Muscle of back (tissue), 11 donors: Measurements from ENCODE around the gene TBC1D14. TPM values are rescaled to one million over a fixed set of nuclear protein-coding genes. Genes with fewer than 3 reads are reported as not detected.
A peak's percentile ranks its signal among the peaks of the same experiment; 100 is the strongest.
"Not testable (repeated sequence)": the region's sequence is repeated elsewhere in the genome, so short reads cannot be mapped to it uniquely, and the experiment has no call there.

ENCODE experiments used
- DNase-seq, 3 donors: peaks; one replicate each; pipeline versions ENCODE4 v3.0.0 to v3.0.0-alpha.2; 2013
- polyA plus RNA-seq, 10 donors: library from polyadenylated mRNA; unstranded; fragments of 120-200 nt; gene quantifications; one replicate each; pipeline ENCODE4 v1.2.1, GENCODE V29; 2013; ENCODE audit not compliant: insufficient read length in 10 of 10

Gene TBC1D14
- polyA plus RNA-seq, 10 donors: 32.0 to 42.9 (median 38.1) TPM

DNA sequence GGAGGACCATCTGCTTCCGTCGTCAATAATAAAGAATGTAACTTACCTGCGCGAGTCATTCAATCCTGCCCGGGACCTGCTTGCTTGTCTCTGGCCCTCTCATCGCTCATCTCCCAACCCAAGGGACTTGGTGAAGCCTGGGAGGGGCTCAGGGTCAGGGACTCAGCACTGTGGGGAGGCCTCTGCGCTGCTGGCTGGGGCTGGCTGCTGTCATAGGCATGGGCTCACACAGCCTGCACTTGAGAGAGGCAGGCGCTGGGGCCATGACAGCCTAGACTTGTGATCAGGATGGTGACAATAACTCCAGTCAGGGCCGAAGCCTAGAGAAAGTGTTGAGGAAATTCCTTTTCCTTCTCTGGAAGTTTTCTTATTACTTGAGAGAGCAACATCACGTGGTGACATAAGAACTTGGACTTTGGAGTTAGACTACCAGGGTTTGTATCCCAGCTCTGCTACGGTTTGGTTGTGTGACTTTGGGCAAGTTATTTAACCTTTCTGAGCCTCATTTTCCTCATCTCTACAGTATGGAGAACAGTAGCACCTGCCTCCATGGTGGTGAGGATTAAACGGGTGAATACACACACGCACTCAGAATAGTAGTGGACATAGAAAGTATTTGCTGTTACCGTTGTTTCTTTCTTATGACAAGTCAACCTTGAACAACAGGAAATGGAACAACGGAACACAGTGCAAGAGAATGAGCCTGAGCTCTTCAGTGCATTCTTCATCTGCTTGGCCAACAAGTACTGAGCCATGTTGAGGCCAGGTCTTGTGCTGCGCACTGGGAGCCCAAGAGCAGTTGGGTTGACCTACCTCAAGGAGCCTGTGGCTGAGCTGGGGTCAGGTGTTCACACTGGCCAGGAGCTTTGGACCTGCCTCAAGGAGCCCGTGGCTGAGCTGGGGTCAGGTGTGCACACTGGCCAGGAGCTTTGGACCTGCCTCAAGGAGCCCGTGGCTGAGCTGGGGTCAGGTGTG lies 60.5 kb downstream of the TBC1D14 start:
- no peak for DNase-seq

- DNase-seq: no peak
Measured at GRCh38 chr4:6971536-6972374, 62.1 kb downstream of the TBC1D14 start.

- no peak for DNase-seq
Measured at GRCh38 chr4:6972375-6972650, 62.7 kb downstream of the TBC1D14 start.

DNA sequence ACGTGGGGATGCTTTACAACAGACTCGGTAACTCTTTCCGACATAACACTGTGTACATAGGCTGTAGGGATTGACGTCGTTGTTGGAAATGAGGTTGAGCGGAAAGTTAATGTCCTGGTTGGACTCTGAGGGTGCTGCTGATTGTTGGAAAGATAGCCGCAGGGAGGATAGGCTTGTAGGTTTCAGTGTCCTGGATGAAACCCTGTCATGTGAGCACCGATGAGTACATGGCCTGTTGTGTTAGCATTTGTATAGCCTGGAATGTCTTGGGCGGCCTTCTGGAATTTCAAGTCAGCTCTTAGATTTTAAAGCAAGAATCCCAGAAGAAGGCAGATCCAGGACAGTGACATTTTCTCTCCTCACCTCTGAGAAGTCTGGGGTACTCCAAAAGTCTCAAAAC lies 63.3 kb downstream of the TBC1D14 start:
- DNase-seq: no peak

GRCh38 chr4:6974138-6974848 lies 64.7 kb downstream of the TBC1D14 start:
- peak; percentile 87 to 93 (median 88) for DNase-seq

GRCh38 chr4:6977846-6978245 lies 68.2 kb downstream of the TBC1D14 start:
- not testable (repeated sequence) for DNase-seq

GRCh38 chr4:6983544-6984142 lies 74.0 kb downstream of the TBC1D14 start:
- DNase-seq: no peak

- no peak for DNase-seq
Measured at GRCh38 chr4:6984612-6985425, 75.2 kb downstream of the TBC1D14 start.

GRCh38 chr4:6986072-6986780 lies 76.6 kb downstream of the TBC1D14 start:
- DNase-seq: peak; percentile 30 to 59 (median 47)

DNA sequence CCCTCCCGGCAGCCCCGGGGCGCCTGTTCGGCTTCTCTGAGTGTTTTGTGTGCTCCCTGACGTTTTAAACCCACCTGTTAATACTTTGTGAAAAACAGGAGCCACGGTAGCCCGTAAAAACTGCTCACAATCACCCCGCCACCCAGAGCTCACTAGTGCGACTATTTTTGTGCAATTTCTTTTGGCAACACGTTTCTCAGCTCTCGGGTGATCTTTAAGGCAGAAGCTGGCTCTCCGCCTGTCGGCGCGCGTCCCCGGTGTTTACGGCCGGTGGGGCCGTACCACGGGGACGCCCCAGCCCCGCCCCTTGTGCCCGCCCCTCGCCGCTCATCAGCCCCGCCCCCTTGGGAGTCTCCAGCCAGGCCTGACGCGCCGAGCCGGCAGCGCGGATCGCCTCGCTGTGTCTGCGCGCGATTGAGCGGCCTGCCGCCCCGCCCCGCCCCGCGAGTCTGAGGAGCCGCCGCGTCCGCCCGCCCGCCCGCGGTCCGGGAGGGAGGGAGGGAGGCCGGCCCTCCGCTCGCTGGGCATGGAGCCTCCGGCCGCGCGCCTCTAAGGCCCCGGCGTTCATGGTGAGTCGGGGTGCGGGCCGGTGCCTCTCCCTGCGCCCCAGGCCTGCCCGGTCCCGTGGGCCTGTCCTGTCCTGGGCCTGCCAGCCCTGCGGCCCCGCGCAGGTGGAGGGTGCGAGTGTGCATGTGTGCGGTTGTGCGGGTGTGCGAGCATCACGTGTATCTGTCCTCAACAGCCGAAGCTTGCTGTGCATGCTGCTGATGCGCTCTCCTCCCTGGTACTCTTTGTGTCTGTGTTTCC lies 77.4 kb downstream of the TBC1D14 start:
- peak; percentile 94 to 97 (median 94) for DNase-seq

GRCh38 chr4:6987588-6987961 lies 77.9 kb downstream of the TBC1D14 start:
- DNase-seq: no peak

DNA sequence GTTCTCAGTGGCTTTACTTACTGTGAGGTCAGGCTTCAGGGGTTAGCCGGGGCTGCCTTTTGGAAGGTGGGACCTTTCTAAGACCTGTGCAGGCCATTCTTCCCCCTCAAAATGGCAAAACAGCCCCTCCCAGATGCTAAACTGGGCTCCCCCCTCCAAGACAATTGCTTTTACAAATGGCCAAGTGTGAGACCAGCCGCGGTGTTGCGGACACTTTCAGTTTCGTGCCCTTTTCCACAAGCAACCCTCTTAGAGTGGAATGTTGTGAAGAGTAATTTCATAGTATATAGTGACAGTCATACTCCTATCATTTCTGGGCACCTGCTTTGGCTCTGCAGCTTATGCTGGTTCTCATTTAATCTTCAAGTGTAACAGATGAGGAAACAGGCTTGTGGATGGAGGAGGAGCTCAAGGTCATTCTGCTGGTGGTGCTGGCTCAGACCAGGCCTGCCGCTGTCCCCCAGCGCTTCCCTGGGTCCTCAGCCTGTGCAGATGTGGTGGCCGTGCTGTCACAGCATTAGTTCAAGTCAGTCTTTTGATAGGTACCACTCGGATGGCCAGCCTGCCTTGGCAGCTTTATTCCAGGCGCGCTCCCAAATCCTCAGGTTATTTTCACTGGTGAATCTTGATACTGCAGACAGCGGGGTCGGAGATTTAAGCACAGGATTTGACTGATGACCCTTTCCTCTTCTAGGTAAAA lies 78.5 kb downstream of the TBC1D14 start:
- DNase-seq: no peak

- no peak for DNase-seq
Measured at GRCh38 chr4:6989331-6989923, 79.8 kb downstream of the TBC1D14 start.

GRCh38 chr4:6990661-6991060 lies 81.0 kb downstream of the TBC1D14 start:
- no peak for DNase-seq

DNA sequence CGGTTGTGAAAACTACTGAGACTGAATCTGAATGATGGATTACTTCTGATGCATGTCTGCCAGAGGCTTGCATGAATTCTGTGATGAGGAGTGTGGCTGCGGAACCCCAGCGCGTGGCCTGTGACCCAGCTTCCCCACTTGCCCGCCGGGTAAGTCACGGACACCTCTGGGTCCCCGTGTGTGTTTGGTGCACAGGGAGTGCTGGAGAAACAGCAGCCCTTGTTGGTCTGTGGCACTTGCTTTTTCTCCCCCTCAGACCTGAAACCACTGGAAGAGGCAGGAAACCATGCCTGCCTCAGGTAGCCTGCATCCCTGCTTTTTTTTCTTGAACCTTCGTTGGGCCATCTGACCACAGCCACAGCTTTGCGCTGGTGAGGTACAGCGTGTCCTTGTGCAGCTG lies 81.6 kb downstream of the TBC1D14 start:
- DNase-seq: no peak

- peak in 2 of 3 donors; percentile 23 to 26 for DNase-seq
Measured at GRCh38 chr4:6991771-6992557, 82.3 kb downstream of the TBC1D14 start.
